HG03135 (cell line): ENCODE measurements around the gene ABCB10.
A peak's percentile ranks its signal among the peaks of the same experiment; 100 is the strongest.
"Not testable (repeated sequence)": the region's sequence is repeated elsewhere in the genome, so short reads cannot be mapped to it uniquely, and the experiment has no call there.

ENCODE experiments used
- ATAC-seq: cut with Tn5 transposase; IDR thresholded peaks from one replicate; pipeline ENCODE4 v1.9.1; 2021; ENCODE audit warnings: mild to moderate bottlenecking, moderate library complexity; ENCODE audit not compliant: unreplicated experiment

The ABCB10 gene

GRCh38 chr1:229558460-229559335, at the start of gene ABCB10:
Gene ABCB10, minus strand, starts transcription at chr1:229558707. Its CDS starts 55 bp downstream, at chr1:229558652.
- peak; percentile 76 for ATAC-seq

- ATAC-seq: no peak
Measured at GRCh38 chr1:229607370-229607769, 48.9 kb upstream of the ABCB10 start.

- ATAC-seq: no peak
Measured at GRCh38 chr1:229603371-229604005, 45.0 kb upstream of the ABCB10 start.

GRCh38 chr1:229600229-229600628, 41.7 kb upstream of the ABCB10 start:
- ATAC-seq: no peak

GRCh38 chr1:229599218-229599954, 40.9 kb upstream of the ABCB10 start:
- no peak for ATAC-seq

- ATAC-seq: no peak
Measured at GRCh38 chr1:229597877-229598276, 39.4 kb upstream of the ABCB10 start.

- no peak for ATAC-seq
Measured at GRCh38 chr1:229596925-229597699, 38.6 kb upstream of the ABCB10 start.

GRCh38 chr1:229595876-229596275, 37.4 kb upstream of the ABCB10 start:
- ATAC-seq: not testable (repeated sequence)

- no peak for ATAC-seq
Measured at GRCh38 chr1:229594227-229595008, 35.9 kb upstream of the ABCB10 start.

GRCh38 chr1:229593800-229594199, 35.3 kb upstream of the ABCB10 start:
- ATAC-seq: no peak

- no peak for ATAC-seq
Measured at GRCh38 chr1:229590119-229590518, 31.6 kb upstream of the ABCB10 start.

GRCh38 chr1:229585338-229585737, 26.8 kb upstream of the ABCB10 start:
- no peak for ATAC-seq

GRCh38 chr1:229582715-229583114, 24.2 kb upstream of the ABCB10 start:
- no peak for ATAC-seq

GRCh38 chr1:229582011-229582694, 23.6 kb upstream of the ABCB10 start:
- ATAC-seq: no peak

- ATAC-seq: no peak
Measured at GRCh38 chr1:229581485-229581884, 23.0 kb upstream of the ABCB10 start.

- peak; percentile 66 for ATAC-seq
Measured at GRCh38 chr1:229579059-229579673, 20.7 kb upstream of the ABCB10 start.

- ATAC-seq: no peak
Measured at GRCh38 chr1:229578168-229579058, 19.9 kb upstream of the ABCB10 start.
